ENCODE measurements around the gene SMIM35. TPM values are rescaled to one million over a fixed set of nuclear protein-coding genes. Genes with fewer than 3 reads are reported as not detected.
"Not testable (repeated sequence)": the region's sequence is repeated elsewhere in the genome, so short reads cannot be mapped to it uniquely, and the experiment has no call there.

SMIM35 gene
- polyA plus RNA-seq, 4 donors = 0.08 to 0.29 (median 0.13) TPM

GRCh38 chr11:118007563-118008270 lies 79.0 kb downstream of the SMIM35 start:
- DNase-seq (ENCODE audit: low read depth in 4 of 4, low spot score in 3 of 4) = not testable (repeated sequence)

GRCh38 chr11:118007040-118007439 lies 79.7 kb downstream of the SMIM35 start:
- DNase-seq (ENCODE audit: low read depth in 4 of 4, low spot score in 3 of 4) = no peak

- no peak for DNase-seq (ENCODE audit: low read depth in 4 of 4, low spot score in 3 of 4)
Observed at GRCh38 chr11:118006153-118006534, 80.6 kb downstream of the SMIM35 start.

GRCh38 chr11:118005224-118006152 lies 81.3 kb downstream of the SMIM35 start:
- DNase-seq (ENCODE audit: low read depth in 4 of 4, low spot score in 3 of 4) = no peak

GRCh38 chr11:118004543-118005223 lies 82.1 kb downstream of the SMIM35 start:
- no peak for DNase-seq (ENCODE audit: low read depth in 4 of 4, low spot score in 3 of 4)

- DNase-seq (ENCODE audit: low read depth in 4 of 4, low spot score in 3 of 4) = no peak
Observed at GRCh38 chr11:118003456-118003855, 83.3 kb downstream of the SMIM35 start.

GRCh38 chr11:118002541-118003423 lies 84.0 kb downstream of the SMIM35 start:
- DNase-seq (ENCODE audit: low read depth in 4 of 4, low spot score in 3 of 4) = peak; percentile 38 to 67 (median 59)

GRCh38 chr11:118002010-118002540 lies 84.7 kb downstream of the SMIM35 start:
- no peak for DNase-seq (ENCODE audit: low read depth in 4 of 4, low spot score in 3 of 4)

- DNase-seq (ENCODE audit: low read depth in 4 of 4, low spot score in 3 of 4) = no peak
Observed at GRCh38 chr11:118001494-118001971, 85.2 kb downstream of the SMIM35 start.

GRCh38 chr11:118000850-118001228 lies 85.9 kb downstream of the SMIM35 start:
- DNase-seq (ENCODE audit: low read depth in 4 of 4, low spot score in 3 of 4) = no peak

- no peak for DNase-seq (ENCODE audit: low read depth in 4 of 4, low spot score in 3 of 4)
Observed at GRCh38 chr11:118000067-118000849, 86.5 kb downstream of the SMIM35 start.

GRCh38 chr11:117999354-117999993 lies 87.3 kb downstream of the SMIM35 start:
- no peak for DNase-seq (ENCODE audit: low read depth in 4 of 4, low spot score in 3 of 4)

- no peak for DNase-seq (ENCODE audit: low read depth in 4 of 4, low spot score in 3 of 4)
Observed at GRCh38 chr11:117998664-117999353, 88.0 kb downstream of the SMIM35 start.

GRCh38 chr11:117997823-117998579 lies 88.8 kb downstream of the SMIM35 start:
- no peak for DNase-seq (ENCODE audit: low read depth in 4 of 4, low spot score in 3 of 4)

- DNase-seq (ENCODE audit: low read depth in 4 of 4, low spot score in 3 of 4) = no peak
Observed at GRCh38 chr11:117997406-117997805, 89.4 kb downstream of the SMIM35 start.

- no peak for DNase-seq (ENCODE audit: low read depth in 4 of 4, low spot score in 3 of 4)
Observed at GRCh38 chr11:117996058-117996457, 90.7 kb downstream of the SMIM35 start.

GRCh38 chr11:117995472-117995871 lies 91.3 kb downstream of the SMIM35 start:
- no peak for DNase-seq (ENCODE audit: low read depth in 4 of 4, low spot score in 3 of 4)

All from right renal pelvis (tissue), 4 donors.